K562 (cell line): Measurements from ENCODE around the gene ARHGAP24. TPM values are rescaled to one million over a fixed set of nuclear protein-coding genes. Genes with fewer than 3 reads are reported as not detected.

Experiments
- ATAC-seq: fragments of 200-7000 bp; cut with Tn5 transposase; 3 replicates; pipeline ENCODE4 v1.9.1; 2020; ENCODE audit warnings: moderate library complexity
- BruUV-seq: library from RNA; stranded (reverse); fragments of 400-500 nt; replicated peaks from 2 replicates; lab custom pipeline; 2021; lab: Mats Ljungman, UMichigan
- CTCF ChIA-PET: fragments of 300-600 bp; formaldehyde crosslinking; extraction: SDS; loops from one replicate; lab custom pipeline; 2021; ENCODE audit warnings: low intra/inter-chr PET ratio; lab: Yijun Ruan, JAX
- POLR2A ChIA-PET: fragments of 300-600, 350-650 bp; sonication (Branson Sonifier 250); formaldehyde crosslinking; extraction: SDS; loops from one replicate; lab custom pipeline; 2021; ENCODE audit warnings: antibody characterized with exemption, inconsistent platforms; lab: Yijun Ruan, JAX
- DNase-seq, 4 experiments: peaks; one replicate each; pipeline versions ENCODE4 v3.0.0 to v3.0.0-alpha.2; 2011 to 2018; ENCODE audit warnings: low spot score in 3 of 4, mixed read lengths in 3 of 4; ENCODE audit errors: extremely low read depth in 1 of 4
- FAIRE-seq: peaks from 2 replicates; lab custom pipeline; 2011; peaks lifted over from hg19 to GRCh38; lab: Jason Lieb, UNC
- H2AFZ ChIP-seq: 2 replicates; pipeline ENCODE4 v1.6.0; 2011; ENCODE audit warnings: low read depth, low read length, control low read depth, inconsistent platforms
- H3K27ac ChIP-seq: fragments of 200-600 bp; 3 replicates; pipeline ENCODE4 v1.8.0; 2011; ENCODE audit warnings: low read depth, mild to moderate bottlenecking, control low read depth, inconsistent platforms, low read length, moderate library complexity, mixed read lengths; ENCODE audit errors: extremely low read depth
- H3K27me3 ChIP-seq, 2 experiments: fragments of 300-600 bp in 1 of 2; 2 replicates in 1 of 2; 3 replicates in 1 of 2; pipeline versions ENCODE4 v1.6.0 to v1.8.0; 2011; ENCODE audit warnings: inconsistent platforms in 2 of 2, low read length in 2 of 2, mild to moderate bottlenecking in 1 of 2, mixed read lengths in 1 of 2, moderate library complexity in 1 of 2; ENCODE audit not compliant: control insufficient read depth in 2 of 2, insufficient read depth in 2 of 2
- H3K36me3 ChIP-seq: fragments of 300-600 bp; 3 replicates; pipeline ENCODE4 v1.8.0; 2011; ENCODE audit warnings: mild to moderate bottlenecking, low read length, inconsistent platforms; ENCODE audit not compliant: control insufficient read depth, insufficient read depth
- H3K4me1 ChIP-seq, 2 experiments: fragments of 200-600 bp in 1 of 2; replicated peaks in 1 of 2; 2 replicates in 1 of 2; 3 replicates in 1 of 2; pipeline versions ENCODE4 v1.5.1 to v1.8.0; 2011; ENCODE audit warnings: inconsistent platforms in 2 of 2, low read length in 2 of 2, mild to moderate bottlenecking in 1 of 2, mixed read lengths in 1 of 2, moderate library complexity in 1 of 2; ENCODE audit not compliant: control insufficient read depth in 2 of 2, insufficient read depth in 2 of 2
- H3K4me2 ChIP-seq: 2 replicates; pipeline ENCODE4 v1.6.1; 2011; ENCODE audit warnings: low read length, control low read depth, inconsistent platforms, mixed read lengths; ENCODE audit not compliant: insufficient read depth
- H3K4me3 ChIP-seq: fragments of 200-600 bp; sonication (generic), shearing (Covaris generic); 2 replicates; pipeline ENCODE4 v1.5.1; 2016; ENCODE audit warnings: control low read depth, inconsistent platforms
- H3K79me2 ChIP-seq: fragments of 200-600 bp; 3 replicates; pipeline ENCODE4 v1.8.0; 2011; ENCODE audit warnings: low read length, inconsistent platforms; ENCODE audit not compliant: control insufficient read depth, insufficient read depth
- H3K9ac ChIP-seq, 2 experiments: 2 replicates each; pipeline versions ENCODE4 v1.6.0 to v1.6.1; 2011; ENCODE audit warnings: low read depth in 2 of 2, low read length in 2 of 2, control low read depth in 1 of 2, inconsistent platforms in 1 of 2, mild to moderate bottlenecking in 1 of 2, mixed read lengths in 1 of 2; ENCODE audit not compliant: insufficient read depth in 1 of 2
- H3K9me1 ChIP-seq: one replicate; pipeline ENCODE4 v1.6.0; 2011; ENCODE audit warnings: inconsistent platforms, mild to moderate bottlenecking, low read length, moderate library complexity; ENCODE audit not compliant: control insufficient read depth, insufficient read depth
- H3K9me3 ChIP-seq: replicated peaks from 2 replicates; pipeline ENCODE4 v1.5.1; 2011; ENCODE audit warnings: low read depth, low read length, inconsistent platforms; ENCODE audit not compliant: control insufficient read depth, insufficient read depth
- H4K20me1 ChIP-seq: replicated peaks from 2 replicates; pipeline ENCODE4 v1.6.1; 2011; ENCODE audit warnings: low read length, inconsistent platforms, mixed read lengths; ENCODE audit not compliant: control insufficient read depth, insufficient read depth
- DNMT1 ChIP-seq: fragments of 450-650 bp; IDR thresholded peaks from 2 replicates; pipeline ENCODE4 v1.6.1; 2016; ENCODE audit warnings: antibody characterized with exemption, mild to moderate bottlenecking
- MCM3 ChIP-seq: fragments of 450-650 bp; IDR thresholded peaks from 2 replicates; pipeline ENCODE4 v1.6.1; 2016
- RAD21 ChIP-seq, 2 experiments: fragments of 250-450 bp in 1 of 2; fragments of 450-650 bp in 1 of 2; sonication (Bioruptor Pico) in 1 of 2; formaldehyde crosslinking in 1 of 2; IDR thresholded peaks in 1 of 2; conservative IDR thresholded peaks in 1 of 2; 2 replicates each; pipeline versions ENCODE4 v1.4.0 to v1.8.0; 2020 to 2022; ENCODE audit warnings: mild to moderate bottlenecking in 2 of 2, moderate library complexity in 1 of 2
- TFE3 ChIP-seq: fragments of 450-650 bp; formaldehyde crosslinking; IDR thresholded peaks from 2 replicates; pipeline ENCODE4 v1.4.0; 2020; ENCODE audit warnings: mild to moderate bottlenecking, mixed read lengths
- ZNF384 ChIP-seq: IDR thresholded peaks from 2 replicates; pipeline ENCODE4 v1.6.1; 2012; ENCODE audit warnings: low read depth, low read length, improper control_type of control experiment
- ZNF57 ChIP-seq: fragments of 450-650 bp; formaldehyde crosslinking; IDR thresholded peaks from 2 replicates; pipeline ENCODE4 v1.4.0; 2020; ENCODE audit warnings: mild to moderate bottlenecking, moderate library complexity
- WGBS: fragments of 100-300 bp; shearing (Covaris generic); methylation state at CpG from one replicate; pipeline ENCODE4 v1.1.6; 2016; ENCODE audit warnings: low coverage, mixed read lengths; ENCODE audit not compliant: insufficient coverage; ENCODE audit errors: missing lambda C conversion rate; 5-methylcytosine and 5-hydroxymethylcytosine counted together
- in situ Hi-C: fragments of 300-500 bp; cut with MboI; formaldehyde crosslinking; loops from 4 replicates; pipeline ENCODE4 v1.15.0; 2018; ENCODE audit warnings: inconsistent platforms, mixed read lengths
- intact Hi-C: fragments of 100-400 bp; cut with micrococcal nuclease; formaldehyde crosslinking; loops from 2 replicates; pipeline ENCODE4 v1.14.2; 2022
- polyA plus RNA-seq, 8 experiments: library from polyadenylated mRNA; depleted of rRNA in 4 of 8; stranded (reverse) in 5 of 8; unstranded in 3 of 8; fragments of >200 nt; fragmentation: Nextera tagmentation in 2 of 8; fragmentation: Illumina TruSeq in 1 of 8; extraction: Ambion mirVana in 2 of 8; extraction: Trizol in 1 of 8; gene quantifications; 2 replicates each; pipeline versions ENCODE4 v1.2.1 to v1.2.3, GENCODE V29; 2011 to 2014; ENCODE audit warnings: inconsistent platforms in 1 of 8, missing spikeins in 1 of 8
- total RNA-seq, 7 experiments: library from RNA; depleted of rRNA in 6 of 7; stranded (reverse); fragments of >200 nt in 6 of 7; fragmentation: Illumina TruSeq in 2 of 7; extraction: Trizol in 2 of 7; gene quantifications; 2 replicates each; pipeline versions ENCODE4 v1.2.1 to v1.2.3, GENCODE V29; 2011 to 2021; ENCODE audit warnings: low replicate concordance in 1 of 7
- TF ChIP-seq, protein P1 (sequence below): fragments of 250-450 bp; sonication (Bioruptor Pico); IDR thresholded peaks from 2 replicates; pipeline ENCODE4 v1.8.0; 2021; ENCODE audit warnings: borderline replicate concordance, mild to moderate bottlenecking, moderate library complexity; ENCODE audit not compliant: poor library complexity, severe bottlenecking
- TF ChIP-seq, protein P2 (sequence below), 2 experiments: fragments of 450-650 bp in 1 of 2; sonication (generic) in 1 of 2; formaldehyde crosslinking in 1 of 2; IDR thresholded peaks; 2 replicates each; pipeline versions ENCODE4 v1.7.1 to v1.9.0; 2016 to 2022; ENCODE audit warnings: inconsistent platforms in 1 of 2, mild to moderate bottlenecking in 1 of 2, missing genetic modification reagents in 1 of 2

The ARHGAP24 gene
- total and polyA plus RNA-seq, 9 of the 15 experiments (the other 6 are each of a cell fraction or from before 2014, with no cell fraction given) = 8.0 to 22.6 (median 14.0) TPM

DNA sequence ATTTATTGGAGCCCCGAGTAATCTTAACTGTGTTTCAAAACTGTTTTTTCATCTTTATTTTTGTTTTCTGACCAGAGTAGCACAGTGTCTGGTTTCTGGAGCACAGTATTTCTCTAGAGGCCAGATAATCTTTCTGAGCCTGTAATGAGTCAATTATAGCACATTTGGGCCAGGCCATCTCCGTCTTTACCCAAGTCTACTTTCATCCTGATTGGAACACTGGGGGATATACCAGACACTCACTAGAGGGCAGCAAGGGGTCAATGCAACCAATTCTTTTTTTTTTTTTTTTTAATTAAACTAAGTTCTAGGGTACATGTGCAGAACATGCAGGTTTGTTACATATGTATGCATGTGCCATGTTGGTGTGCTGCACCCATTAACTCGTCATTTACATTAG lies 282.0 kb downstream of the ARHGAP24 start (continued):
- TF ChIP-seq ZNF57 (CRISPR knock-in tag) = no peak
- peak; percentile 88 for TF ChIP-seq ZNF384
- no peak for TF ChIP-seq DNMT1
- peak in 1 of 2 experiments; percentile 32; a peak in 2 of 4 replicates for TF ChIP-seq RAD21 (CRISPR knock-in tag; conservative IDR thresholded peaks at IDR 0.05 in 1 of 2, IDR thresholded peaks at IDR 0.05 in 1 of 2)
- TF ChIP-seq, protein P1, sequence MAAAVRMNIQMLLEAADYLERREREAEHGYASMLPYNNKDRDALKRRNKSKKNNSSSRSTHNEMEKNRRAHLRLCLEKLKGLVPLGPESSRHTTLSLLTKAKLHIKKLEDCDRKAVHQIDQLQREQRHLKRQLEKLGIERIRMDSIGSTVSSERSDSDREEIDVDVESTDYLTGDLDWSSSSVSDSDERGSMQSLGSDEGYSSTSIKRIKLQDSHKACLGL (CRISPR knock-in tag) = no peak
- TF ChIP-seq, all 486 proteins: peak for 4

- in situ Hi-C loops = loop anchor here (25.0 kb wide), 1 partner anchor 597 kb away; no protein-coding TSS in a partner anchor
- ChIA-PET CTCF (no interaction called here), POLR2A (no interaction called here)
- no peak overlapping the region for H3K4me2 ChIP-seq
- TF ChIP-seq TFE3 (CRISPR knock-in tag) = peak; percentile 76
- TF ChIP-seq, protein P2, sequence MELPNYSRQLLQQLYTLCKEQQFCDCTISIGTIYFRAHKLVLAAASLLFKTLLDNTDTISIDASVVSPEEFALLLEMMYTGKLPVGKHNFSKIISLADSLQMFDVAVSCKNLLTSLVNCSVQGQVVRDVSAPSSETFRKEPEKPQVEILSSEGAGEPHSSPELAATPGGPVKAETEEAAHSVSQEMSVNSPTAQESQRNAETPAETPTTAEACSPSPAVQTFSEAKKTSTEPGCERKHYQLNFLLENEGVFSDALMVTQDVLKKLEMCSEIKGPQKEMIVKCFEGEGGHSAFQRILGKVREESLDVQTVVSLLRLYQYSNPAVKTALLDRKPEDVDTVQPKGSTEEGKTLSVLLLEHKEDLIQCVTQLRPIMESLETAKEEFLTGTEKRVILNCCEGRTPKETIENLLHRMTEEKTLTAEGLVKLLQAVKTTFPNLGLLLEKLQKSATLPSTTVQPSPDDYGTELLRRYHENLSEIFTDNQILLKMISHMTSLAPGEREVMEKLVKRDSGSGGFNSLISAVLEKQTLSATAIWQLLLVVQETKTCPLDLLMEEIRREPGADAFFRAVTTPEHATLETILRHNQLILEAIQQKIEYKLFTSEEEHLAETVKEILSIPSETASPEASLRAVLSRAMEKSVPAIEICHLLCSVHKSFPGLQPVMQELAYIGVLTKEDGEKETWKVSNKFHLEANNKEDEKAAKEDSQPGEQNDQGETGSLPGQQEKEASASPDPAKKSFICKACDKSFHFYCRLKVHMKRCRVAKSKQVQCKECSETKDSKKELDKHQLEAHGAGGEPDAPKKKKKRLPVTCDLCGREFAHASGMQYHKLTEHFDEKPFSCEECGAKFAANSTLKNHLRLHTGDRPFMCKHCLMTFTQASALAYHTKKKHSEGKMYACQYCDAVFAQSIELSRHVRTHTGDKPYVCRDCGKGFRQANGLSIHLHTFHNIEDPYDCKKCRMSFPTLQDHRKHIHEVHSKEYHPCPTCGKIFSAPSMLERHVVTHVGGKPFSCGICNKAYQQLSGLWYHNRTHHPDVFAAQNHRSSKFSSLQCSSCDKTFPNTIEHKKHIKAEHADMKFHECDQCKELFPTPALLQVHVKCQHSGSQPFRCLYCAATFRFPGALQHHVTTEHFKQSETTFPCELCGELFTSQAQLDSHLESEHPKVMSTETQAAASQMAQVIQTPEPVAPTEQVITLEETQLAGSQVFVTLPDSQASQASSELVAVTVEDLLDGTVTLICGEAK (IDR thresholded peaks at IDR 0.05) = no peak
- TF ChIP-seq, protein P2 (CRISPR knock-in tag; IDR thresholded peaks at IDR 0.05) = no peak
- TF ChIP-seq MCM3 = no peak
- no peaks in the 10 kb centered on the region for H3K27me3 ChIP-seq
- BruUV-seq = no TSS peak
- no peaks in the 10 kb centered on the region for H3K4me1 ChIP-seq
- H3K4me3 ChIP-seq = no peak overlapping the region
- no peak for FAIRE-seq
- H3K27ac ChIP-seq = no peak overlapping the region
- no peak for ATAC-seq
- H3K9ac ChIP-seq = no peak overlapping the region
- H3K9me3 ChIP-seq = no peaks in the 10 kb centered on the region
- intact Hi-C loops = loop anchor here (10.0 kb wide), 1 partner anchor 285 kb away; no protein-coding TSS in a partner anchor
- WGBS = 29% methylated on average over 3 of the region's 3 CpGs
- no peaks in the 10 kb centered on the region for H4K20me1 ChIP-seq
- H3K9me1 ChIP-seq = no peaks in the 10 kb centered on the region
- no peaks in the 10 kb centered on the region for H3K36me3 ChIP-seq
- no peak for DNase-seq
- no peaks in the 10 kb centered on the region for H3K79me2 ChIP-seq
- H2AFZ ChIP-seq = no peak overlapping the region
Measured at GRCh38 chr4:85759388-85759787, 284.4 kb downstream of the ARHGAP24 start.
